Measurements from ENCODE around the gene DBP.

Gene DBP

GRCh38 chr19:48588670-48589401, 48.3 kb downstream of the DBP start (continued):
- TF ChIP-seq ZNF692 (tag by site-specific recombination; IDR thresholded peaks at IDR 0.05) (peak; percentile 91), ZBTB48 (tag by site-specific recombination; IDR thresholded peaks at IDR 0.05) (peak; percentile 76), MEIS1 (CRISPR knock-in tag; IDR thresholded peaks at IDR 0.05; ENCODE audit: borderline replicate concordance) (no peak), HOXA7 (CRISPR knock-in tag; IDR thresholded peaks at IDR 0.05; ENCODE audit: borderline replicate concordance) (no peak), KLF9 (tag by site-specific recombination; IDR thresholded peaks at IDR 0.05; ENCODE audit: low read depth) (peak; percentile 76), KLF16 (tag by site-specific recombination; IDR thresholded peaks at IDR 0.05) (peak; percentile 60; the same call in 1 of the 2 replicates), ZNF169 (tag by site-specific recombination; IDR thresholded peaks at IDR 0.05) (no peak), PRDM2 (tag by site-specific recombination; IDR thresholded peaks at IDR 0.05; ENCODE audit: borderline replicate concordance) (no peak), ZNF571 (tag by site-specific recombination; IDR thresholded peaks at IDR 0.05) (no peak), TCF7L2 (IDR thresholded peaks at IDR 0.05; ENCODE audit: borderline replicate concordance, low read depth, low read length) (no peak), KLF1 (tag by site-specific recombination; IDR thresholded peaks at IDR 0.05) (peak; percentile 89), ZNF175 (tag by site-specific recombination; IDR thresholded peaks at IDR 0.05) (no peak), ZNF366 (tag by site-specific recombination; conservative IDR thresholded peaks at IDR 0.05) (peak; percentile 74), ZNF473 (tag by site-specific recombination; IDR thresholded peaks at IDR 0.05) (no peak), ZNF704 (tag by site-specific recombination; IDR thresholded peaks at IDR 0.05) (no peak), GLI4 (tag by site-specific recombination; IDR thresholded peaks at IDR 0.05) (no peak), ZNF274 (IDR thresholded peaks at IDR 0.05; ENCODE audit: low read length) (no peak), ZNF274 (tag by site-specific recombination; IDR thresholded peaks at IDR 0.05; ENCODE audit: borderline replicate concordance) (no peak), ZNF776 (tag by site-specific recombination; IDR thresholded peaks at IDR 0.05; ENCODE audit: borderline replicate concordance) (no peak), ZNF184 (tag by site-specific recombination; IDR thresholded peaks at IDR 0.05) (no peak), REPIN1 (tag by site-specific recombination; IDR thresholded peaks at IDR 0.05; ENCODE audit: low read depth) (peak; percentile 92; the same call in 1 of the 2 replicates), ZNF223 (tag by site-specific recombination; IDR thresholded peaks at IDR 0.05) (no peak), GLIS2 (tag by site-specific recombination; IDR thresholded peaks at IDR 0.05) (0 out of 2 replicates have a peak, but pooled peaks have one; percentile 27), ZBTB26 (tag by site-specific recombination; optimal IDR thresholded peaks at IDR 0.05) (peak; percentile 23), ZNF157 (tag by site-specific recombination; IDR thresholded peaks at IDR 0.05) (no peak), ZNF121 (tag by site-specific recombination; IDR thresholded peaks at IDR 0.05) (peak; percentile 76), MYNN (tag by site-specific recombination; IDR thresholded peaks at IDR 0.05; ENCODE audit: borderline replicate concordance) (no peak), HOXC10 (CRISPR knock-in tag; IDR thresholded peaks at IDR 0.05) (no peak), ZNF747 (tag by site-specific recombination; IDR thresholded peaks at IDR 0.05) (no peak), ZBTB8A (tag by site-specific recombination; IDR thresholded peaks at IDR 0.05) (peak; percentile 43; the same call in 1 of the 2 replicates), ZSCAN16 (tag by site-specific recombination; IDR thresholded peaks at IDR 0.05) (no peak), ZNF404 (tag by site-specific recombination; IDR thresholded peaks at IDR 0.05) (no peak), MZF1 (tag by site-specific recombination; IDR thresholded peaks at IDR 0.05; ENCODE audit: borderline replicate concordance) (peak; percentile 67; the same call in 1 of the 2 replicates)
